HG02642 (cell line): ENCODE measurements around the gene PLCB1.

Experiments used
- ATAC-seq: cut with Tn5 transposase; IDR thresholded peaks from one replicate; pipeline ENCODE4 v1.9.1; 2021; ENCODE audit warnings: mild to moderate bottlenecking; ENCODE audit not compliant: unreplicated experiment, poor library complexity

Gene PLCB1

DNA sequence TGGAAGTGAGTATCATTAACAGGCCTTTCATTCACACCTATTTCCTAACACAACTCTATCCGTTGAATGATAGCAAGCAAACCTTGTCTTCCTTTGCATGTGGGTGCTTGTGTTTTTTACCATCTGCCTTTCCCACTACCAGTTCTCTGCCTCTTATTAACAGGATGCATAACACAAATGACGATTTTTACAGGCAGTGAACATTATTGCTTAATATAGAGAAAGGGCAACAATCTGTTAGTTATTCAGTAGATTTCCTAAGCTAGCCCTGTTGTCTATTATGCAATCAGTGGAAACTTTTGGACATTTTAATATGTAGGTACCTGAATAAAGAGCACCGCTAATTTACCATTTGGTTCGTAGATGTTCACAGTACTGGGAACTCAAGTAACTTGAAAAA is 588.0 kb downstream of the PLCB1 start:
- ATAC-seq: no peak

DNA sequence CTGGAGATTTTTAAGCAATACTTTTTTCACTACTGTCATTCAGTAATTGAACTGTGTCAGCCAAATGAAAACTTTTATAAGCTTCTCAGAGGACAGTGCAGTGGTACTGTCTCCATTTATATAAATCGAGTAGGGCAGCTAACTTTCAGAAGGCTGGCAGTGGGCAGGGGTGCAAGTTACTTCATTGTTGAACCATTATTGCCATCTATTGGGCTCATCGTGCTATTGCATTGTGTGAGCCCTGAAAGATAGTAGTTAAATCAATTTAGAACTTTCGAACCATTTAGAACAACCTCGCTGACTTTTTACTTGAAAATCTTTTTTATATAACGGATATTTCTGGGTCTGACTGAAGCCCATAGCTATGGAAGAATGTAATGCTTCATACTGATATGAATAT is 589.0 kb downstream of the PLCB1 start:
- ATAC-seq: no peak

DNA sequence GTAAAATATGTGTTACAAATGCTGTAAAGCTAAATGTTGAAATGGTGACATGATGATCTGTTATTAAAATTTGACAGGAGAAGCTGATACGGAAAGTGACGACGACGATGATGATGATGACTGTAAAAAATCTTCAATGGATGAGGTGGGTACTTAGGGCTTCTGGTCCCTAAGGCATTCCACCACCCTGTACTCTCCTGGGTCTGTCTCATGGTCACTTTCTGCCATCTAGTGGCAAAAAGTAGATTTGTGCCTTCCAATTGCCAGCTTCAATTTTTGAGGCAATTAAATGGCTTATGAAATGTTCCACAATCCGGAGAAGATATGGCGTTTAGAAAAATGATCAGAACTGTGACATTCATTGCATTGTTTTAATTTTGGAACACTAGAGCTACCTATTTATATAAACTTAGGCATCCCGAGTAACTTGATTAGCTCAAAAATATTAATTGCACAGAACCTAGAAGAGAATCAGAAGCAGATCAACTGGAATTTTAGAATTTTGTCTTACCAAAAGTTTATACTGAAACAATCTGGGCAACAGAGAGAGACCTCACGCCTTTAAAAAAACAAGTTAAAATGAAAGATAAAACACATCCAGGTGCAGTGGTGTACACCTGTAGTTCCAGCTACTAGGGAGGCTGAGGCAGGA is 590.3 kb downstream of the PLCB1 start:
- ATAC-seq: peak; percentile 79

DNA sequence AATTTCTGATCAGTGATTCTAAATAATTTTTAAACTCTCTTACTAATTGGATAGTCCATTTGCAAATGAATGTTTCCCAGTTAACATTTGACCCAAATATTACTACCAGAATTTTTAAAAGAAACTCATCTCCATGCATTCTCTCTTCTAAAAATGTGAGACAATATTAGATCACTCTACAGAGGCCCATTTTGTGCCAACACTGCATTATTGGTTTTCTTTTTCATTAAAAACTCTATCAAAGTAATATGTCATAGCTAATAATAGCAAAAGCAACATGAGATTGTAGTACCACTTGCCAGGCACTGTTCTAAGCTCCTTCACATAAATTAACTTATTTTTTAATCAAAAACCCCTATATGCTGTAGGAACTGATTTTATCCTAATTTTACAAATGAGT is 591.2 kb downstream of the PLCB1 start:
- no peak for ATAC-seq

DNA sequence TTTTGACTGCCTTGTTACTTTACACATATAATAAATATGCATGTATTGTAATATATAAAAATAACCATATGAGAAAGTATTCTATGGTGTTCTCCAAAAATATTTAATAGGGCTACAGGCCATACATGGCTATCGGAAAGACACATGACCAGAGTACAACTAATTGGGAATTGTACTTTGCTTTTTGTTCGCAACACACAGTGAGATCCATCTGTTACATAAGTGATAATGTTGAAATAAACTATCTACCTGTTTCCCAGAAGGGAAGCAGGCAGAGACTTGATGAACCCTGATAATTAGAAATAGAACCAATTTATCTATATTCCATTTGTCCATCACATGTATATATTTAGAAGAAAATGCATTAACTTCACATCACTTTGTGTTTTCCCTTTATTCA is 592.8 kb downstream of the PLCB1 start:
- ATAC-seq: no peak

DNA sequence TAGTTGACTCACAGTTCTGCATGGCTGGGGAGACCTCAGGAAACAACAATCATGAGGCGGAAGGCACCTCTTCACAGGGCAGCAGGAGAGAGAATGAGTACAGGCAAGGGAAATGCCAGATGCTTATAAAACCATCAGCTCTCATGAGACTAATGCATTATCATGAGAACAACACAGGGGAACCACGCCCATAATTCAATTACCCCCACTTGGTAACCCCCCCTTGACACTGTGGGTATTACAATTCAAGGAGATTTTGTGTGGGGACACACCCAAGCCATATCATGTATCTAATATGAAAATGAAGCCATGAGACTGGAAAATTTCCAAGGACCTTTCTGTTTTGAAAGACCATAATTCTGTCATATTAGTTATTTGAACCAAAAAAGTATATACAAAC is 594.4 kb downstream of the PLCB1 start:
- no peak for ATAC-seq

DNA sequence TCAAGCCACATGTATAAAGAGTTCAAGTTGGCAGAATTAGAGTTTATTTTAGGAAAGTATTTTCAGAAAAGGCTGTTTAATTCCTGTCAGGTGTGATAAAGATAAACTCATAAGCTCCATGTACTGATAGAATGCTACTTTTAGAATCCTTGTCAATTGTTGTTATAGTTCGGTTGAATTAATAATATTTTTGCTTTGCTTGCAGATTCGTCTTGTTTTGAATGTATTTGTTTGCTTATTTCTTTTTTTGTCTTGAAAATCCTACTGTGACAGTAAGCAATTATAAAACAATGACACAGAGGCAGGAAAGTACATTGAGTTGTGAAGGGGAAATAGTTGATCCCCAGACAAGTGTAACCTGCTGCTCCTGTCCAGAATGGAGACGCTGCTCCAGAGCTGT is 602.9 kb downstream of the PLCB1 start:
- no peak for ATAC-seq

DNA sequence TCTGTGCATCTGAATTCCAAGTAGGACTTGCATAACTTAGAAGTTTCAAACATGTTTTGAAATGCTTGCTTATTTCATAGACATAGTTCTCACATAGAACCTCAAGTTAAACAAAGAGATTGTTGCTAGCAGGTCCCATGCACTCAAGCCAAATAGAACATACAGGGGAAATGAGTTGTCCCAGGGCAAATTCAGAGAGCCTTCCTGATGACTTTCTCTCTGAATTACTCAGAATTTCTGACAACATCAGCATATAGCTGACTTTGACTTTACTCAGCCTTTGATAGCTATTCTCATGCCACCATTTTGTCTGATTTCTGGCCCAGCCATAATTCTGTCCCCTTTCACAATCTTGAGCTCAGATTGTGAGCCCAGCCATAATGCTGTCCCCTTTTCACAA is 603.6 kb downstream of the PLCB1 start:
- no peak for ATAC-seq

DNA sequence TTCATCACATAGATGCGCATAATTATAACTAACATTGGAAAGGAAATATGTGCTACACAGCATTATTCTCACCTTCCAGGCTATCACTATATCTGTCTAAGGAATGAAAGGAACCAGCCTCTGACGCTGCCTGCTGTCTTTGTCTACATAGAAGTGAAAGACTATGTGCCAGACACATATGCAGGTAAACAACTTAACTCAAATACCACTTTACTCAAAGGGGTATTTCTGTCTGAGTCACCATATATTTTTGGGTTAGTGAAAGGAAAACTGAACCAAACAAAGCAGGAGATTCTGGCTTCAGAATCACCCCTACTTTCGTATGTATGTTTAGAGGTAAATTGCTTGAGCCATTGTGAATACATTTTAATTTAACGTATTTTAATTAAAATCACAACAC is 608.2 kb downstream of the PLCB1 start:
- no peak for ATAC-seq

DNA sequence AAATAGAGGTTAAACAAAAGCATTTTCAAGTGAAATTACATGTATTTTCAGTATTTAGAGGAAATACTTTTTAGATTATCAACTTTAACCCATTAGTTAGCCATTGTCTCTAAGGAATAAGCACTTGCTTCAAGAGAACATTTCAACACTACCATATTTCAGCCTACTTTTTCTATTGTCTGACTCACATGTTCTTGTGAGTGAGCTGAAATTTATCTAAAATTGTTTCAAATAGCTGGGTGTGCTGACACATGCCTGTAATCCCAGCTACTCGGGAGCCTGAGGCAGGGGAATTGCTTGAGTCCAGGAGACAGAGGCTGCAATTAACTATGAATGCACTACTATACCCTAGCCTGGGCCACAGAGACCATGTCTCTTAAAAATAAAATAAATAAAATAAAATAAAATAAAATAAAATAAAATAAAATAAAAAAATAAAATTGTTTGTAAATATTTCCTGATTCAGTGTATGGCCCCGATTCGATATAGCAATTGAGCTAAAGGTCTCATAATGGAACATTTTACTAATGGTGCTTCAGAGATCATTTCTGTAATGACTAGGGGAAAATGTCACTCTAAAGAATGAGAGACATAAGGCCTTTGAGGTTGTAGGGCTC is 612.3 kb downstream of the PLCB1 start:
- no peak for ATAC-seq

DNA sequence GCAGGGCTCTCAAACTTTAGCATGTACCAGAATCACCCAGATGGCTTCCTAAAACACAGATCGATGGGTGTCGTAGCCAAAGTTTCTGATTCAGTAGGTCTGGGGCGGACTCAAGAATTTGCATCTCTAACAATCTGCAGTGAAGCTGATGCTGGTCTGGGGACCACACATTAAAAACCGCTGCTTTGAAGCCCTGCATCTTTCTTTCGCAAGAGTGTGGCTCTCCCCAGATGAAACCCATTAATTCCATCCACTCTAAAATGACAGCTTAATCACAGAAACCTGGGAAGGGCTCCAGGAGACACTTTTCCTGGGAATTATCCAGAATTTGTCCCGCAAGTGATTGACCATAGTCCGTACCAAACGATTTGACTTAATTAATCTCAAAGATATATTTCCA is 617.0 kb downstream of the PLCB1 start:
- ATAC-seq: no peak

DNA sequence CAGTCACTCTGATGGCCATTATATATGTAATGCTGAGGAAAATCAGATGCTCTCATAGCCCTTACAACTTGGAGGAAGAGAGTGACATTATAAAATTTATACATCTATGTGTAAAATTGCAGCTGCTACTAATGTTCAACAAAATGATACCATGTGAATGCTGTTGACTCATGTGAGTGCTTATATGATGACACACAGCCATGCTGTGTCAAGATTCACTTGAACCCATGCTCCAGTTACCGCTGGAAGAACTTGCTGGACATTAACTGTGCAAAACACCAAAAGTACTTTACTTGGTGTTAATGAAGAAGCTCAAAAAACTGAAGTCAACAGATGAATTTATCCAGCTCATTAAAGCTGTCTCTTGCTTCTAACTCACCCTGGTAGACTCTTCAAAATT is 617.9 kb downstream of the PLCB1 start:
- no peak for ATAC-seq

DNA sequence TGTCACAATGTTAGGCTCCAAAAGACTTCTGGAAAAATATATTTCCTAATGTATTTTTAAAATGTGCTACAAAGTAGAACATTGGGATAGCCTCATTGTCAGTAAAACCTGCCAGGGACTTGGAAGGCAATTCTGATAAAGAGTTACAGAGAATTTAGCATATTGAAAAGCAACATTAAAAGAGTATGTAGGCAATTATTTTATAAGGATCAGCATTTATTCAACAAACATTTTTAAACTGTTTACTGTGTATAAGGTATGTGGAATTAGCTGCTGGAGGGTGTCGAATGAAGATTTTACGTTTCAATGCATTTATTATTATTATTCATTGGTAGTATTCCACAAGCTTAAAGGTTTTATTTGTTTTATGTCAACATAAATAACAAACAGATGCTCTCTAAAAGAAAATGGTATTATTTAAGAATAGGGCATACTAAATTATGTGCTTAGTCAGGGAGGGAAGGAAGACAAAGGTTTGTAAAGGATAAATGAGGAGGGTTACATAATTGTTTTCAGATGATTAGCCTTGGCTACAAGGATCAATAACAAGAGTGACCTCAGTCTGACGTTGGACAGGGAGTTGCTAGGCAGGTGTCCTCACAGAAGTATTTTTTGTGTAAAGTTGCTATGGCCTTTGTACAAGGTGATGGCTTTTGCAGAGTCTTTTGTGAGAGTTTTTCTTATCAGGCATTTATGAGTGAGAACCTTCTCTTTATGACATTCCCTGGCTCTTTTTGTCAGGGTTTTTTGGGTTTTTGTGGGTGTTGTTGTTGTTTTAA is 623.5 kb downstream of the PLCB1 start:
- no peak for ATAC-seq

DNA sequence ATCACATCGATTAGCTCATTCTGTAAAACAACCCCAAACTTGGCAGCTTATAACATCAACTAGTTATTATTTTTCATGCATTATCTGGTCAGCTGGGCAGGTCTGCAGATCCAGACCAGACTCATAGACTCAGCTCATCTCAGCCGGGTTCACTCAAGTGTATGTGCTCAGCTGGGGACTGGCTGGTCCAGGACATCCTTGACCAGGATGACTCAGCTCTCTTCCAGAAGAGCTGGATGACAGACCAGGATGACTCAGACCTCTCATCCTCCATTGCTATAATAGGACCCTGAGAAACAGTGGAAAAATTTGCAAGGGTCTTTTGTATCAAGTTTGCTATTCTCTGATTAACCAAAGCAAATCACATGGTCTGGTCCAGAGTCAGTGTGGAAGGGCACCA is 624.3 kb downstream of the PLCB1 start:
- ATAC-seq: no peak

DNA sequence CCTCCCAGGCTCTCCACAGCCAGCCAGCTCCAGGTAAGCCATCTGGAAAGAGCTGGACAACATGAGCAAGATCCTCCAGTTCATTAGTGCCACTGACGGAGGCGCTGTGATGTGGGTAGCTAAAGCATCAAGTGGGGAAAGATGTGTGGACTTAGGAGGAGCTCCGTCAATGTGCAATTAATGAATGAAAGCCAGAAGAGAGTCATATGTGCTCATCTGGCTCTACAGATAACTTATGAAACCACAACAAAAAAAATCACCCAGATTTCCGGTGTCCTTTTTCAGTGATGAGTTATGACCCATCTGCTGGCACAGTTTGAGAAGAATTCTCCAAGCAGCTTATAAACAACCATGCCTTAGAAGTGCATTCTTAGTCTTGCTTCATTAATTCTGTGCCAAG is 625.1 kb downstream of the PLCB1 start:
- ATAC-seq: no peak

DNA sequence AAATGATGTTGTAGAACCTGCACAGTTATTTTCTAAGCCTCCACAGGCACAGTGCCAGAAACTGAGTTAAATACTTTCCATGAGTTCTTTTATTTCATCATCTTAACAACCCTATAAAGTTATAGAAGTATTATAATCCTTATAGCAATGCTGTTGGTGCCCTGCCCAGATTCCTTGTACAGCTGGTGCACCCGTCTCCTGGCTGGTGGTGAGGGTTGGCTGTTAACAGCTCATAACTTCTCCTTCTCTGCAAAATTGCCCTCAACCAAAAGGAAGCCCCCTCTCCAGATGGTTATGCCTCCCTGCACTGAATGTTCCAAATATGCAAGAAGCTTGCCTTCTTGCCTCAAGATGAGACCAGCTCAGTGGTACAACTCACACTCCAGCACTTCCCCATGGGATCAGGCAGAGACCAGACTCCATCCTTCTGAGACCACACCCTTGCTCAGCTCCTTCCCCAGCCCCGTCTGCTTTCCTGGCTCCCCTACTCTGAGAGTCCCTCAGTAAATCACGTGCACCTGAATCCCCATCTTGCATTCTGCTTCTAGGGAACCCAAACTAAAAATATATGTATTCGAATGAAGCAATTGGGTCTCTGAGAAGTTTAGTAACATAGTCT is 632.4 kb downstream of the PLCB1 start:
- no peak for ATAC-seq

DNA sequence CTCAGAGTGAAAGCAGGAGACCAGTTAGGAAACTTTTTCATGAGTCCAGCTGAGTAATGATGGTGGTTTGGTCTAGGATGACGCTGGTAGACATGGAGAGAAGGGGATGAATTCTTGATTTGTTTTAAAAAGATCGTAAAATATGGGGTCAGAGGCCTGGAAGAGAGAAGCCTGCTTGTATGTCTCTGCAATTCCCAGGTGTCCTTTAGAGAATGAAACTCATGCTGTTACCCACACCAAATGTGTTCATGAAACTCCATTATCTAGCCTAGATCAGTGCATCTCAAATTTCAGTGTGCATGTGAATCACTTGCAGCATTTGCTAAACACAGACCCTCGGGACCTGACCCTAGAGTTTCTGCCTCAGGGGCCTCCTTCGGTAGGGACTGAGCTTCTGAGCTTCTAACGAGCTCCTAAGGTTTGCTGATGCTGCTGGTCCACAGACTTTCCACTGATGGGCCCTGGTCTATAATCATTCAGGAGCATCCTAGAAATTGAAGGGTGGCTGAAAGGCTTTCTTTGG is 634.9 kb downstream of the PLCB1 start:
- no peak for ATAC-seq

DNA sequence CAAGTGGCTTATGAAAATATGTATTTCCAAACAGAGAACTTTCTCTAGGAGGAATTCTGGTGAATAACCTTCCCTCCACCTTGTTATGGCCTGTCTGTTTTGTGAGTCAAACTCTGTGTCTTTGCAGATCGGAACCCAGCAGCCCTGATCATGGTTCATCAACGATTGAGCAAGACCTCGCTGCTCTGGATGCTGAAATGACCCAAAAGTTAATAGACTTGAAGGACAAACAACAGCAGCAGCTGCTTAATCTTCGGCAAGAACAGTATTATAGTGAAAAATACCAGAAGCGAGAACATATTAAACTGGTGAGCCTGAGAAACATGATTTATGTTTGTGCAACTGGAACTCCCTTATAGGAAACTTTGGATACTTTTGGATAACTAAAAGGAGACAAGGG is 642.3 kb downstream of the PLCB1 start:
- no peak for ATAC-seq

DNA sequence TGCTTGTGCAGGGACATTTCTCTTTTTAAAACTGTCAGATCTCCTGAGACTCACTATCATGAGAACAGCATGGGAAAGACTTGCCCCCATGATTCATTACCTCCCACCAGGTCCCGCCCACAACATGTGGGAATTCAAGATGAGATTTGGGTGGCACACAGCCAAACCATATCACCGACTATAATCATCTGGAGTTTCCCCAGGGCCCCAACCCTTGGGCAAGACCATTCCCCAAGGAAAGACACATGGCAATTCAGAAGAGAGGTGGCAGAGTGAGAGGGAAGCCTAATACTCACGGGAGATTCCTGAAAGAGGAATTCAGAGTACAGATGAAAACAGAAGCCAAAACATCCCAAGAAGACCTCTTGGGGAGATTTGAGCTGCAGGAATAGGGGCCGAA is 645.8 kb downstream of the PLCB1 start:
- ATAC-seq: no peak

DNA sequence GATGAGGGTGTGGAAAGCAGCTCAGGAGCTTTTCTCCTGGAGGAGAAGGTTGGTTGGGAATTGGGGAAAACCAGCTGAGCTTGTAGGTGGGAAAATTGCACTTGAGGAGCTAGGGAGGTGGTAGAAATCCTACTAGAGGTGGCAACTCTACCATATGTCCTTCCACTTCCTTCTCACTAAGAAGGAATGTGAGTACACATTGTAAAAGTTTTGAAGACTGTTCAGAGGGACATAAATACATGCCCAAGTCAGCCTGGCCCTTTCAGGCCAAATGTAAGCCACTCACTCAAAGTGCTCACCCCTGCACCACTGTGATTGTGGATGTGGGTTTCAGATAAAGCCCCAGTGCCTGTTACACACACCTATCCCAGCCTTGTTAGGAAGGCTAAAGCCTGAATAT is 646.3 kb downstream of the PLCB1 start:
- ATAC-seq: no peak

DNA sequence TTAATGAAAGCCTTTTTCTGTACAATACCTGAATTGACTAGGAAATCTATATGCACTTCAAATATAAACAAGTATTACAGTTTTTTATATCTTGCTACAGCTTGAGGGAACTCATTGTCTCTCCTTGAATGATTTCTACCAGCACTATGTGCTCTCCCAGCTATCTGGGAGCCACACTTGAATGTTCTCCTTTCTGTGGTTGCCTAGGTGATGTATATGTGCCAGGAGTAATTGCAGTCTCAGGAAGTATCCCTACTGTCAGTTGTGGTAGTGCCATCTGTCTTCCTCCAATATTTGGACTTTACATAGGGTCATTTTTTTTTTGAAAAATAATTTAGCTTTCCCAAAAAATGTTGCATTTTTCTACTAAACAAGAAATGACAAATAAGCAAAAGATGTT is 648.8 kb downstream of the PLCB1 start:
- no peak for ATAC-seq
